GM18505 (cell line): Measurements from ENCODE around the gene ATP11A.

Experiments used
- ATAC-seq: cut with Tn5 transposase; IDR thresholded peaks from one replicate; pipeline ENCODE4 v1.9.1; 2021; ENCODE audit not compliant: unreplicated experiment
- POLR2A ChIP-seq: IDR thresholded peaks from 4 replicates; pipeline ENCODE4 v1.6.1; 2011; ENCODE audit warnings: borderline replicate concordance; ENCODE audit not compliant: insufficient read depth, insufficient read length; ENCODE audit errors: extremely low read depth

Gene ATP11A

DNA sequence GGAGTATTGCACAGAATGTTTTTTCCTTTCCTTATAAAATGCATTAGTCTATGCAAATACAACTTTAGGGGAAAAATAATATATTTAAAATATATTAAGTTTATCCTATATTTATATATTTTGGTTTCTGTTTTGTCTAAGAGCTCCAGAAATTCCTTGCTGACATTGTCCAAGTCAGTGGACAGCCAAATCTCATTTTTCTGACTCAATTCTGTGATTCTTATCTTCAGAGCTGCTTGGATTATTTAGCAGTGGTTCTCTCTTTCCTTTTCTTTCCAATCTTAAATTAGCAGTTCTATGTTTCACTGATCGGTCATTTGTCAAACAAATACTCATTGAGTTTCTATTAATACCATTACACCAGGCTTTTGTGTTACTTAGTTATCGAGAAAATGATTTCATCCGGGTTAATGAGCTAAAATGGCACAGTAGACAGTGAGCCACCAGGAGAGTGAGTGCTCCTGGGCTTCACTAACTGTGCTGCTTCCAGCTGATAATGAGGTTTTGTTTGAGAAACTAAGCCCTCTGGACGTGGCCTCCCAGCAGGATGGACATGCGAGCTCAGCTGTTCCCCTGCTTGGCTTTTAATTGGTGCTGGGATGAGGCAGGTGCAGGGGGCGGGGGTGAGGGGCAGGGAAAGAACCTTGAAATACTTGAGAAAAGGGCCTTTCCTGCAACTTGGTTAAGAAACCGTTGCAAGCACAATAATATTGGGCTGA lies 44.0 kb downstream of the ATP11A start:
- ATAC-seq: no peak

DNA sequence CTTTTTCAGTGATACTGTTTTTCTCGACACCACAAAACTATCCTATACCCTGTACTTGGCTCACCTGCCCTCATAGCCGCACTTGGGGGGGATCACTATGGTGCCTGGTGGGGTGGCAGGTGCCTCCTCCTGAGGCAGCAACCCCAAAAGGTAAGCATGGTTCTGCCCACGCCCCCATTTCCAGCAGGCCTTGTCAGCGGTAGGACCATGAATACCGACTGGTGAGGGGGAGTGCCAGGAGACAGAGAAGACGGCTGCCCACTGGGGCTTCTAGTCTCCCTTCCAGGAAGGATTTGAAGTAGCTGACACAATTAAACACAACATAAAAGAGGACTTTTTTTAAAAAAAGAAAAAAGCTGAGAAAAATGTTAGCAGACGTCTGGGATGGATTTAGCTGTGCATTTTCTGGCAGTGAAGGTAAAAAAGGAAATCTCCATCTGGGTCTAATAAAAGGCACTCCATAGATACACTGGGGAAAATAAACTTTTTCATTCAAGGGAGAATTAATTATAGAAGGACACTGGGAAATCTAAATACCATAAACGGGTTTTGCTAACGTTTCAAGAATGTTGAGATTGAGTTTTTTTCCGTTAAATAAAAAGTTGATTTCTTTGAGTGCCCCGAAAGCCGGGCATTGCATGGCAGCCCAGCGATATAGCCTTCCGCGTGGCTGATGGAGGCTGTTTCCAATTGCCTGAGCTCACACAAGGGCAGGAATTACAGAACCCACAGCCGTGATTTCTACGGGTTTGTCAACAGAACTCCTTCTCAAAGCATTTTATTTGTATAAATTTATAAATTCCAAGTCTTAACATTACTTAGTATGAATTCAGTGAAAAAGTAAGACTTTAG lies 45.1 kb downstream of the ATP11A start:
- no peak for ATAC-seq
- TF ChIP-seq POLR2A: no peak

More for the DNA sequence above, 44.0 kb downstream of the ATP11A start:
- no peak for TF ChIP-seq POLR2A

DNA sequence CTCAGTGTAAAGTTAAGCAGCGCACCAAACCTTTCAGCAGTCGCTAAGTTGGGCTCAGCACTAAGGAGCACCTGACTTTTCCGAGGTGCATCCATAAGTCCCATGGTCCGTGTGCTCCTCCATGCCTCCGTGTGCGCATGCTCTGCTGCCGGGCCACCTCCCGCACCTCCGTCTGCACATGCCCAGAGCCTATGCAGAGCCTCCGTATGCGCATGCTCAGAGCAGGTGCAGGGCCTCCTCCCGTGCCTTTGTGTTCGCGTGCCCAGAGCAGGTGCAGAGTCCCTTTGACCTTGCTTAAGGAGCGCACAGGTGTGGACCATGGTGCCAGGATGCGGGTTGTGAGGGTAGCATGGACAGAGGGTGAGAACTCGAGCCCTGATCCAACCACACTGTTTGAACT lies 46.0 kb downstream of the ATP11A start:
- ATAC-seq: no peak
- no peak for TF ChIP-seq POLR2A

DNA sequence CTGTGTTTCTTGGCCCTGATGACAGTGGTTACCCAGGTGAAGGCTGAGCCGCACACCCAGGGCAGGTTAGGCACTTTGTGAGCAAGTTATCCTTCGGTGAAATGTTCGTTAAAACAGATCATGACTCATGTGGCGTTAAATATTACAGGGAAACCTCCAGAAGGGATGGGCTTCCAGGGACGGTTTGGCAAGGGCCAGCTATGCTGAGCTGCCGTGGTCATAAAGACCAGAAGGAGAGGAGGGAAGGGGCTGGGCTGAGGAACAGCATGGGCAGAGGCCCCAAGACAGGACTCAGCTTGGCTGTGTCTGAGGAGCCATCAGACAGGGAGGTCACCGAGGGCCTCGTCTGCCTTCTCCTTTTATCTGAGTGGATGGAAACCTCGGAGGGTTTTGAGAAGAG lies 47.5 kb downstream of the ATP11A start:
- no peak for TF ChIP-seq POLR2A

DNA sequence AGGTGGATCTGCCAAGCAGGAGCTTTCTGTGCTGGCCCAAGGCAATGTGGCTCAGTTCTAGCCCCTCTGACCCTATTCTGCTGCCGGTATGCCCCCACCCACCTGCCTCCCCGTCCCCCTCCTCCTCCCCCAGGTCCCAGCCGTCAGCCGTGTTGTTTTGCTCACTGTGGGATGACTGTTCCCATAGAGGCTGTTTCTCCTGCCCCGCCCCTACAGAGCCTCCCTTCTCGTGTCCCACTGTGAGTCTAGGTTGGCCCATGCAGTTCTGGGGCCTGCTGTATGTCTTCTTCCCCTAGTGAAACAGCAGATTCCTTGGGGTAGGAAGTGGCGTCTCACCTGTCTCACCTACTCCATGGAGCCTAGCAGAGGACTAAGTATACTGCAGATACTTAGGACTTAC lies 48.8 kb downstream of the ATP11A start:
- TF ChIP-seq POLR2A: no peak
- no peak for ATAC-seq

More for the DNA sequence above, 47.5 kb downstream of the ATP11A start:
- no peak for ATAC-seq

DNA sequence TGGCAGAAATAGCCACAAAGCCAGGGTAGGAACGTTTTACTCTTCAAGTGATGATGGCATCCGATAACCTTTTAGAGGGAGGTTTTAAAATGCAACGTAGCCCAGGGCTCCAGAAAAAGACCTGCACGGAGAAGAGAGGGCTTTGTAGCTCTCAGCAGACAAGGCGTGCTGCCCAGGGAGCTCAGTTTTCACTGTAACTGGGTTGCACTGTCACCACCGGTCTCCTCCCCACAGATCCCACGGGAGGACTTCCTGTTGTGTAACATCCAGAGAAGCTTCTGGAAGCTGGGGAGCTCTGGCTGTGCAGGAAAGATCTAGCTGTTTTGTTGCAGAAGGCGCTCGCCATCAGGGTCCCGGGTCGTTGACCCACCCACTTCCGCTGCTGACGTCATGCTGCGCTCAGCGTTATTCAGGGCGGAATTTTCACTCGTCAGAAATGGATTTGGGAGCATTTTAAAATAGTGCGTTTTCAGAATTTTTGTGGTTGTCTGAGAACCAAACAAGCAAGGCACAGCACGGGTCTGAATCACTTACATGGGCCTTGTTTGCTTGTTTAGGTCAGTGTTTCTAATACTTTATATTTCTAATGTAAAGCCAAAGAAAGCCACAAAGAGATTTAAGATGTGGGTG lies 50.8 kb downstream of the ATP11A start:
- no peak for ATAC-seq
- TF ChIP-seq POLR2A: no peak

DNA sequence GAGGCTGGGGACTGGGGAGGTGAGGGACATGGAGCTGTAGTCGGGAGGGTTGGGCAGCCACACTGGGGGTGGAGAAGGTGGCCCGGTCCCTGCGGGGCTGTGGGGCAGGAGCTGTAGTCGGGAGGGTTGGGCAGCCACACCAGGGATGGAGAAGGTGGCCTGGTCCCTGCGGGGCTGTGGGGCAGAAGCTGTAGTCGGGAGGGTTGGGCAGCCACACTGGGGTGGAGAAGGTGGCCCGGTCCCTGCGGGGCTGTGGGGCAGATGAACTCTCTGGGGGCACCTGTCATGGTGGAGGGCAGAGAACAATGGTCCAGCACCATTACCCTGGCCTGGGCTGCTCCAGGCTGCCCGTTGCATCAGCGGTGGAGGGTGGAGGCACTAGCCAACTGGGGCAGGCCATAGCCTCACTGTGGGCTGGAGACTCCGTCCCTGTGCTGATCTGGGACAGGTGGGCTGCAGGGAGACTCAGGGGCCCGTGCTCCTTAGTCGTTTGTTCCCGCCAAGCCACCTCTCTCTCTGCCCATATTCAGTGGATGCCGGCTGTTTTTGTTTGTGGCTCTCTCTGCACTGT lies 51.4 kb downstream of the ATP11A start:
- ATAC-seq: no peak
- no peak for TF ChIP-seq POLR2A

DNA sequence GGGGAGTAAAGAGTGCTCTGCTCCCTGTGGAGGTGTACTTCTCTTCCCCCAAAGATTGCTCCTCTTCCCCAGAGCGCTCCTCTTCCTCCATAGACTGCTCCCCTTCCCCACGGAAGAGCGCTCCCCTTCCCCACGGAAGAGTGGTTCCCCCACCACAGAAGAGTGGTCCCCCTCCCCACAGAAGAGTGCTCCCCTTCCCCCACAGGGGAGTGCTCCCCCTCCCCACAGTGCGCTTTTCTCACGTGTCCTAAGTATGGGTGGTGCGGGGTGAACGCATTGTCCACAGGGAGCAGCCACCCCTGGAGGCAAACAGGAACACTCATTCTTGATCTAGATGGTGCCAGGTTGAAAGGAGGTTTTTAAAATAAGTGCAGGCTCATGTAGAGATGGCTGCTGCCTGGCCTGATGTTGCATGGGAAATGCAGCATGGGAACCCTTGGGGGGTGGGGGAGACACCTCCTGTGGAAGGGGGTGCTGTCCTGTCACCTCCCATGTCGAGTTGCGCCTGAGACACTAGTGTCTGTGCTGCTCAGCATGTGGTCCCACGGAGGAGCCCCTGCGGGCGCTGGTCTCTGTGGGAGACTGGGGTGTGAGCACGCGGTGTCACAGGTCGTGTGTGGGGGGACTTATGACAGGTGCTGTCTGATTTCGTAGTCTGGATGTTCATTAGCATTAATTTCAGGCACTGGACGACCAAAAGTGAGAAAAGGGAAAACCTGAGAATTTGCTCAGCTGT lies 52.2 kb downstream of the ATP11A start:
- TF ChIP-seq POLR2A: no peak
- ATAC-seq: no peak

DNA sequence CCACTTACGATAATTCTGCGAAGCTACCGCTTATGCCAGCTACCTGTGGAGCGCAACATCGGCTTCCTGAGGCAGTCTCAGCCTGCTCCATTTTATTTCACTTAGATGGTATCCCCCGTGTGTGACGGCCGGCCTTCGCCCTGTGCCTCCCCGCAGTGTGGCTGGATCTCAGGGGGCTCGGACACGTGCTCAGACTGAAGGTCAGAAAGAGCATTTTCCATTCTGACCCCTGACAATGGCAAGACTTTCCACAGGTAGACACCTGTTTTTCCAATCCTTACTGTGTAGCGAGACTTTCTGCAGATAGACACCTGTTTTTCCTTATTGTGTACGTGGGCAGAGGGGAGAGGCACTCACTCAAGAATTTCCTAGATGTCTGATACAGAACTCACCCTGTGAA lies 52.7 kb downstream of the ATP11A start:
- TF ChIP-seq POLR2A: no peak
- no peak for ATAC-seq

DNA sequence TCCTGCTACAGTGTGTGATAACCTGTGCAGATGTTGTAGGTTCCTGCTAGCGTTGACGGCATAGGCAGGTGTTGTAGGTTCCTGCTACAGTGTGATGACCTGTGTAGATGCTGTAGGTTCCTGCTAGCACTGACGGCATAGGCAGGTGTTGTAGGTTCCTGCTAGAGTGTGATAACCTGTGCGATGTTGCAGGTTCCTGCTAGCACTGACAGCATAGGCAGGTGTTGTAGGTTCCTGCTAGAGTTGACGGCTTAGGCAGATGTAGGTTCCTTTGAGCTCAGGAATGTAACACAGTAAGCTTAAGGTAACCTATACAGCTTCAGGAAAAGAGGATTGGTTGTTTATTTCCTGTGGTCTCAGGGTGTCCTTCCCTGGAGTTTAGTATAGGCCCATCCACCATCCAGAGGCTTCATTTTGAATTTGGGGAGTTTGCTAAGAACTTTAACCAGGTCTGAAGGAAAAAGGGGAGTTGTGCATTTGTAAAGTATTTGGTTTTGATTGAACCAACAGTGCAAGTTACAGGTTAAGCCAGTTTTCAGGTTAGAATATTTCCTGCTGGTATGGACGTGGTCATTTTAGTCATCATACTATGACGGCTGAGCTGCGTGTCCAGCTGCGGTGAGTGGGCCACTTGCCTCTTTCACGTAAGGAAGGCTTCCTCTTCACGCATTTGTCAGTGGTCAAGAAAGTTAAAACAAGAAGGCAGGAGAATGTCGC lies 53.8 kb downstream of the ATP11A start:
- no peak for ATAC-seq
- no peak for TF ChIP-seq POLR2A

DNA sequence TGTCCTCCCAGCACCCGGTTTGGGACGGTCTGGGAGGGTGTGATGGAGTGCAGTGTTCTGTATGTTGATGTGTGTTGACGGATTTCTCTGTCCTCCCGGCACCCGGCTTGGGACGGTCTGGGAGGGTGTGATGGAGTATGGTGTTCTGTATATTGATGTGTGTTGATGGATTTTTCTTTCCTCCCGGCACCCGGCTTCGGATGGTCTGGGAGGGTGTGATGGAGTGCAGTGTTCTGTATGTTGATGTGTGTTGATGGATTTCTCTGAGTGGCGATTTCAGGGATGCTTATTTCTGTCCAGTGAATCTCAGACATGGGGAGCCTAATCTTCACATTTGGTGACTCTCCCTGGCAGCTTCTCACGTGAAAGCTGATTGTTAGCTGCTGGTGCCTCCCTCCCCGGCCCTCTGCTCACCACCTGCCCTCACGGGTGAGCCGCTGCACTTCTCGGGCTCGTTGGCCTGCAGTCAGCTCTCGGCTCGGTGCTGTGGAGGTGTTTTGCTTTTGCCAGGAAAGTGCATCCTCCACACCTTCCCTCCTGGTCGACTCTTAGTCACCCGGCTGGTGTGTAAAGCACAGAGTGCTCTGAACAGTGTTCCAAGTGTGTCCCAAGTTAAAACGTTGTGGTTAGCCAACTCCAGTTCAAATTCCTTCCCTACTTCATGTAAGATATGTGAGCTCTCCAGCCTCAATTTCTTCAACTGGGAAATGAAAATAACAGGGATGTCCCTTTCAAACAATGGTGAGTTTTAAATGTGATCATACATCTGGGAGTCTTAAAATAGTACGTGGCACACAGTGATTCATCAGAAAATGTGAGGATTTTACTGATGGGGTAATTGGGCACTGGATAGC lies 54.6 kb downstream of the ATP11A start:
- no peak for TF ChIP-seq POLR2A
- no peak for ATAC-seq

DNA sequence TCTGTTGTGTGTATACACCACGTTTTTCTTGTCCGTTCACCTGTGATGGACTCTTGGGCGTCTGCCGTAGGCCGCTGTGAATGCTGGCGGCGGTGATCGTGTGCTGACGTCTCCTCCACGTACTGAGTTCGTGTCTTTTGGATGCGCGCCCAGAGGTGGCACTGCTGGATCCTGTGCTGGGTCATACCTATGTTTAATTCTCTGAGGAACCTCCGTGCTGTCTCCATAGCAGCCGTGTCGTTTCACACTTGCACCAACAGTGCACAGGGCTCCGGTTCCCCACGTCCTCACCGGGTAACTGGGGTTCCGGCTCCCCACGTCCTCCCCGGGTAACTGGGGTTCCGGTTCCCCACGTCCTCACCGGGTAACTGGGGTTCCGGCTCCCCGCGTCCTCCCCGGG lies 56.2 kb downstream of the ATP11A start:
- no peak for TF ChIP-seq POLR2A
- ATAC-seq: no peak

DNA sequence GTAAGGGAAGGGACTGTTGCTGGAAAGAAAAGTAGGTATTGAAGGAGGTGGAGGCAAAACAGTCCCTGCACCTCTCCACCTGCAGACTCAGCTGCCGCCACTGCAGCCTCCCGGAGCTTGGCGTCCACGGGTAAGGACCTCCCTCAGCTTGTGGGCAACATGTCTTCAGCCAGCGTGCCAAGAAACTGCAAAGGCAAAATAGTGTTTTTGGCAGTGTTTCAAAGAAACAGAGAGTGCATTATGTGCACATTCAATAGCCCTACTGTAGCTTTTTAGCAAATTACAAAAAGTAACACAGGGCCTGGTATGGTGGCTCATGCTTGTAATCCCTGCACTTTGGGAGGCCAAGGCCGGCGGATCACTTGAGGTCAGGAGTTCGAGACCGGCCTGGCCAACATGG lies 57.4 kb downstream of the ATP11A start:
- TF ChIP-seq POLR2A: no peak
- ATAC-seq: no peak
